Osteoblast (primary cell): Measurements from ENCODE around the gene SIX2. TPM values are rescaled to one million over a fixed set of nuclear protein-coding genes. Genes with fewer than 3 reads are reported as not detected.

ENCODE experiments used
- total RNA-seq: library from RNA; depleted of rRNA; stranded (reverse); fragments of >200 nt; gene quantifications from 2 replicates; pipeline ENCODE4 v1.2.3, GENCODE V29; 2012

The SIX2 gene
- total RNA-seq, 1 donor = 14.8 TPM

Other genes starting within 250 kb of the SIX2 start
- not detected in 2 replicates for gene SIX3, start 67.8 kb downstream of the SIX2 start, total RNA-seq